H1 (cell line): ENCODE data around the gene CDCA7L. TPM values are rescaled to one million over a fixed set of nuclear protein-coding genes. Genes with fewer than 3 reads are reported as not detected.

Experiments used
- BACH1 ChIP-seq: IDR thresholded peaks from 2 replicates; pipeline ENCODE4 v1.6.1; 2012; ENCODE audit warnings: low read length, improper control_type of control experiment
- BRCA1 ChIP-seq: IDR thresholded peaks from 2 replicates; pipeline ENCODE4 v1.6.1; 2012; ENCODE audit warnings: low read depth, low read length, improper control_type of control experiment
- CHD7 ChIP-seq: fragments of 300-600 bp; sonication (generic); IDR thresholded peaks from 2 replicates; pipeline ENCODE4 v1.7.1; 2012; ENCODE audit warnings: low read length, moderate library complexity, mild to moderate bottlenecking, inconsistent platforms; ENCODE audit not compliant: insufficient replicate concordance
- E2F6 ChIP-seq: IDR thresholded peaks from 2 replicates; pipeline ENCODE4 v1.6.1; 2012; ENCODE audit warnings: inconsistent platforms
- JUND ChIP-seq: IDR thresholded peaks from 2 replicates; pipeline ENCODE4 v1.6.1; 2011; ENCODE audit warnings: mild to moderate bottlenecking, improper control_type of control experiment, low read length
- KDM5A ChIP-seq: fragments of 200-600 bp; IDR thresholded peaks from 2 replicates; pipeline ENCODE4 v1.7.1; 2012; ENCODE audit warnings: mild to moderate bottlenecking, low read length, inconsistent platforms, mixed read lengths
- NRF1 ChIP-seq: IDR thresholded peaks from 2 replicates; pipeline ENCODE4 v1.6.1; 2011; ENCODE audit warnings: mild to moderate bottlenecking, low read depth, low read length, improper control_type of control experiment
- POLR2AphosphoS5 ChIP-seq: IDR thresholded peaks from 2 replicates; pipeline ENCODE4 v1.6.1; 2011; ENCODE audit warnings: low read depth, low read length
- RNF2 ChIP-seq: fragments of 200-900, 300-1000 bp; sonication (generic); IDR thresholded peaks from 2 replicates; pipeline ENCODE4 v1.7.1; 2016; ENCODE audit warnings: borderline replicate concordance, low read depth, mild to moderate bottlenecking, antibody characterized with exemption, low read length; ENCODE audit not compliant: poor library complexity, severe bottlenecking; ENCODE audit errors: missing control alignments
- SAP30 ChIP-seq: fragments of 300-600 bp; sonication (generic); IDR thresholded peaks from 2 replicates; pipeline ENCODE4 v1.7.1; 2012; ENCODE audit warnings: low read length, moderate library complexity, mild to moderate bottlenecking, inconsistent platforms; ENCODE audit not compliant: insufficient read depth, insufficient replicate concordance
- TAF1 ChIP-seq: IDR thresholded peaks from 2 replicates; pipeline ENCODE4 v1.6.1; 2011; ENCODE audit warnings: mild to moderate bottlenecking, low read depth, low read length
- ZNF274 ChIP-seq: IDR thresholded peaks from 2 replicates; pipeline ENCODE4 v1.7.0; 2012; ENCODE audit warnings: low read length, borderline replicate concordance; ENCODE audit errors: extremely low read depth
- polyA plus RNA-seq, 7 experiments: library from polyadenylated mRNA; depleted of rRNA in 3 of 7; stranded (reverse) in 5 of 7; unstranded in 2 of 7; fragments of >200 nt in 5 of 7; fragments of 200-250 nt in 2 of 7; gene quantifications; 1 replicate in 5 of 7; 2 replicates in 1 of 7; 4 replicates in 1 of 7; pipeline versions ENCODE4 v1.2.1 to v1.2.3, GENCODE V29; 2011 to 2013; ENCODE audit warnings: missing spikeins in 2 of 7, mixed read lengths in 2 of 7
- total RNA-seq: library from RNA; stranded (reverse); fragmentation: NEBNext Ultra II Directional; extraction: Animal tissue kit (Norgen Biotek cat#: 25700); gene quantifications from 2 replicates; pipeline ENCODE4 v1.2.1, GENCODE V29; 2021

CDCA7L gene
- total and polyA plus RNA-seq, 2 of the 8 experiments (the other 6 are each of a cell fraction or from before 2014, with no cell fraction given), result 93.8 to 168 TPM

- TF ChIP-seq CHD7 (no peak), JUND (no peak), BRCA1 (no peak), POLR2AphosphoS5 (no peak), TAF1 (no peak), NRF1 (no peak), KDM5A (no peak), E2F6 (no peak), BACH1 (no peak), ZNF274 (no peak), SAP30 (no peak), RNF2 (no peak)
- TF ChIP-seq, all 59 proteins: peak for 0
Measured at GRCh38 chr7:21948364-21948763, 2.7 kb upstream of the CDCA7L start (continued).
